ENCODE measurements around the gene TMEM236.

The TMEM236 gene

DNA sequence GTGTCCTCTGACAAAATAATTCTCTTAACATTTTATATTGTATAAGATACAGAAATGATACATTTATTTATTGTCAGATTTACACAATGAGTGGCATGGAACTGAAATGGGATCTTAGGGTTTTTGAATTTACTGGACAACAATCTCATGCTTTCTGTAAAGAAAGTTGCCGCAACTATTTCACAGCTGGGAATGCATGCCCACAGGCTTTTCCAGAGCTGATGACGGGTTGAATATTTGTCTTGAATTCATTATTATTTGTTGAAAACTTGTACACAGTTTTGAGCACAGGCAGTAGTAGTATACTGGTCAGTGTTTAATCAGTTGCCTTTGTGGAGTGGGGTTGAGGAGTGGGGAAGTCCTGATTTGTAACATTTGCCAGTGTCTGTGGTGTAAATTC is 36.6 kb downstream of the TMEM236 start:
- DNase-seq = no peak

DNA sequence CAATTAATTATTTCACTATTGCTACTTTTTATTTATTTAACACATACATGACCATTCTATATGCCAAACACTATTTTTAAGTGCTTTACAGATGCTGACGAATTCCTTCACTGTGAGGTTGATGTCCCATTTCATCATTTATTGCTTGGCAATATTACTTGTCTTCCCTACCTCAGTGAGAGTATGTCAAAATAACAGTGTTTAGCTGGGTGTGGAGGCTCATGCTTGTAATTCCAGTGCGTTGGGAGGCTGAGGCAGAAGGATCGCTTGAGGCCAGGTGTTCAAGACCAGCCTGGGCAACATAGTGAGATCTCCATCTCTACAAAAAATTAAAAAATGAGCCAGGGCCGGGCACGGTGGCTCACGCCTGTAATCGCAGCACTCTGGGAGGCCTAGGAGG is 37.4 kb downstream of the TMEM236 start:
- no peak for DNase-seq

DNA sequence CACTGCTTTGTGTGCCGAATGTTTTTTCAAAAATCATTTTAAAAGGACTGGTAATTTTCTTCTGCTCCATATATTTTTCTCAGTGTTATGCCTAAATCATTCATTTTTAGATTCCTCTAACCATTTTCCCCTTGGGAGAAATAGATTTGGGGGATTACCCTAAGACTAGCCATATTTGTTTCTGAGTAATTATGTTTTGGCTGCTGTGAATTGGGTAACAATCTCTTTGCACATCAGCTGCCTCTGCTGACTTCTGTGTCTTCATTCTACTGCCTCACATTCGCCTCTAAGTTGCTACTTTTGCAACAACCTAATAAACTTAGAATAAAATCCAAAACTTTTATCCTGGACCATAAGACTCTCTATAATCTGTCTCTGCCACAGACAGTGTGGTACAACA is 38.6 kb downstream of the TMEM236 start:
- DNase-seq = no peak

DNA sequence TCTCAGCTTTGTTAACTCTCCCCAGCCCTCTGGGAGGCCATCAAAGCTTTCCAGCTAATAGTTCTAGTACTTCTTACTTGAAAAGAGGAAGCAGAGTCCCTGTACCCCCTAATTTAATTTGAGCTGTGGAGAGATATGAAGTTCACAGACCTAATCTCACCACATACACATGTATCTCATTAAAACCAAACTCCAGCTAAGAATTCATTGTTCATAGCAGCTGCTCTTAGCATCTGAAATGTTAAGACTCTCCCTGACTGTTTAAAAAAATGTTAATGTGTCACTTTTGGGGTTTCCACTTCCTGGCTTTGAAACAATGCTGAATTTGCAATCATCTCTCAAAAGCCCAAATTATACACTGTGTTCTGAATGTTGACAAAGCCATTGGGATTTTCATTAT is 41.0 kb downstream of the TMEM236 start:
- no peak for DNase-seq

DNA sequence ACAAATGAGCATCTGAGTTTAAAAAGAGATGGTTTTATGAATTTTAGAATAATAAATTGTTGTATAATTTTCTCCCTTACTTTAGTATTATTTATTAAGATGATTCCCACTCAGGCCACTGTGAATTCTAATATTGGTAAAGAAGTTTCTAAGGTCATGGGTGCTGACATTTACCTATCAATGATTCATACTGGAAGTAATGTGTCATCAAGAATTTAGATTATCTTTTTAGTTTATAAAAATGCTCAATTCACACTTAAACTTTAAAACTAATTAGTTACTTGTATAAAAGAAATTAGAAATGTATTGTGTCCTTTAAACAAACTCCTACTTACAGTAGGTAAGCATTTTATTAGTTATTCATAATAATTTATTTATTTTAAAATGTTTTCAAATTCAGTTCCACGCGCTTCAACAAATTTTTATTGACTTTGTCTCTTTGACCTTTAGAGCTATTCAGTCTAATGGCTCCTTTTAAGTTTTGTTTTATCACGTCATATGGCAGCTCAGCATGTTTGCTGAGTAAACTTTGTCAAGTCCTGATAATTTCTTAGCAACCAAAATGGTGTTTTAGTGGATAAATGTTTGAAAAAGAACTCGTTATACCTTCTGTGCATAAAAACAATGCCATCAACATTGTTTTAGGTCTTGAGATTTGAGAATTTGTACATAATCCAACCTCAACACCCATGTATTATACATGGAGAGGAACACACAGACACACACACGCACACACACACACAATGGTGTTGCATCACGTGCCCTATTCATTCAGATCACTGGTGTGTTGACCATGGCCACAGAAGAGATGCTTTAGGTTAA is 42.0 kb downstream of the TMEM236 start:
- peak; percentile 30 for DNase-seq

DNA sequence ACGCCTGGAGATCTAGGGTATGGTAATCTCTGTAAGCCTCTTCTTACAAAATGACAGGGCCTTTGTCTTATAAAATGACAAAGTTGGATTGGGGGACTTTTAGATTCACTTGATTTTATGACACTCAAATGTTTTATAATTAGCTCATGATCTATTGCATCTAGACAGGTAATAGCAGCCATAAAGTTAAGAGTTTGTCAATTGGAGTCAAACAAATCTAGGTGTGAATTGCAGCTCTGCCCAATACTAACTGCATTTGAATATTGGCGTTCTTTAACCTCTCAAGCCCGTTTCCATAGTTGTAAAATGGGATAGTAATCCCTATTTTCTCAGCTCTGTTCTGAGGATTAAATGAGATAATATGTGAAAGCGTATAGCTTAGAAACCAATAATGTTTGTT is 43.1 kb downstream of the TMEM236 start:
- no peak for DNase-seq

DNA sequence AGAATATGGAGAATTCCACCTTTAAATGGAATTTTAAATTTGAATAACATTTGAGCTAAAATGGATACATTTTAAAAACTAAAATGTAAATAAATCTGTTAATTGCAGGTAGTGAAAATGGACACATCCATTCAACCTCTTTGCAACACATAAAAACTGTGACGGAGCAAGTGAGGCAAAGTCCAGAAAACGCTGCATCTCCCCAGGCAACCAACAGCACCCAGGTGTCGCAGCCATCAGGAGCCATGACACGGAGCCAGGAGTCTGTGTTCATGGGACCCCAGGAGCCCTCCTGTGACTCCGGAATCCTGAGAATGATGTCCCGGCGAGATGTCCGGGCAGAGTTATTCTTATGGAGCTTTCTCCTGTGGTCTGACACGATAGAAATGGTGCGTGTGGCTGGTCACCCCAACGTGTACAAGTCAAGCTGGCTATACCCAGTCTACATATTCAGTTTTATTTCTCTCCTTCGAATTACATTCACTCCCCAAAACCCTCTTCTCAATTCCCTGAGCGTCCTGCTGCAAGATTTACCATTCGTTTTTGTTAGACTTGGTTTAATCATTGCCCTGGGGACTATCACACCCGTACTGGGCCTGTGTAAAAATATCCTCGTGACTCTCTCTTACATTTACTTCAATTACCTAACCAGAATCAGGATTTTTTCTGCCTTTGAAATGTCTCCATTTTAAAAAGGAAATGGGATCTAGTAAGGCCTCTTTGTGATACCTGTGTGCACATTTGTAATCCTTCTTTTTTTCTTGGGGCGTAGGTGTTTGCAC is 44.0 kb downstream of the TMEM236 start:
- DNase-seq = no peak

DNA sequence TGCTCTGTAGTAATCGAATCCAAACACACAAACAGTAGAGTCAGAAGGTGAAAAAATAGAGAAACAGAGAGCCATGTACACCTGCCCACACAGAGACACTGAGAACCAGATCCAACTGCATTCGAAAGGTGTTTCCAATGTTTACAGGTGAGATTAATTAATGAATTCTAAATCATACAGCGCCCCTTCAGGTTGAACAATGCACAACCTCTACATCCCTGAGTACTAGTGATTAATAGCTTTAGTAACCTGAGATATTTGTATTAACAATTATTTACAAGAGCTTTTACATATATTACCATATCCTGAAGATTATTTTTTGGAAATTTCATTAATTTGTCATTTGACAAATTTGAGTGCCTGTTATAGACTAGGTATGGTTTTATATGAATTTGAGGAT is 49.5 kb downstream of the TMEM236 start:
- DNase-seq = no peak

DNA sequence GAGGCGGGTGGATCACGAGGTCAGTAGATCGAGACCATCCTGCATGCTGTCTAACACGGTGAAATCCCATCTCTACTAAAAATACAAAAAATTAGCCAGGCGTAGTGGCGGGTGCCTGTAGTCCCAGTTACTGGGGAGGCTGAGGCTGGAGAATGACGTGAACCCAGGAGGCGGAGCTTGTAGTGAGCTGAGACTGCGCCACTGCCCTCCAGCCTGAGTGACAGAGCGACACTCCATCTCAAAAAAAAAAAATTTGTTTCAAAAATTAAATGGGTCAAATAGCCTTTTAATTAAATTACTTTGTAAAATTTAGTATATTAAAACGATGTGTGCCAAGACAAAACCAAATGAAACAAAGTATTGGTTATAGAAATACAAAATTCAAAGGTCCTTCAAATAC is 50.3 kb downstream of the TMEM236 start:
- no peak for DNase-seq

DNA sequence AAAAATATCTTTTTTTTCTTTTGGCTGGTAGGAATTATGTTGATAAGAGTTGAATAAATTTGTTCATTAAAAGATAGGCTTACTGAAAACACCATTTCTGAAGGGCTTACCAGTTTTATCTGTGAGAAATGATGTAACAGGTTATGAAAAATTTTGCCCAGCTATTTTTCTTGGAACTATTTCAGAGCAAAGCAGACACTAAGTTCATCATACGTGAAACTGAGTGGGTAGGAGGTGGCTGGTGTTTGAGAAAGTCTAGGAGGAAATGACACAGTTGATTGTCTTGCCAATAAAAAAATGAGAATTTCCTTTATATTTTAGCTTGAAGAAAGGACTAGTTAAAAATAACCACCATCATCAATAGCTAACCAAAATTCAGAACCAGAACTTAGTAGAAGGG is 51.0 kb downstream of the TMEM236 start:
- no peak for DNase-seq

DNA sequence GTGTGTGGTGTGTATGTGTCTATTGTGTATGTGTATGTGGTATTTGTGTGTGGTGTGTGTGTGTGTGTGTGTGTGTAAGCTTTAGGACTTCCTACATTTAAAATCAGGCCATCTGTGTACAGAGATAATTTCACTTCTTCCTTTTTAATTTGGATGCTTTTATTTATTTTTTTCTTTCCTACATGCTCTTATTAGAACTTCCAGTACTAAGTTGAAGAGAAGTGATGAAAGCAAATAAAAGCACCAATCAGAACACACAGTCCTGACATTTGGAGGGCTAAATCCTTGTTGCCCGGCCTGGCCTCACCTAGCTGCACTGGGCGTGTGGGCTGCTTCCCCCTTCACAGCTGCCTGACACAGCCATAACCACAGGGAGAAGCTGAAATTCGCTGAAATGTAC is 53.3 kb downstream of the TMEM236 start:
- no peak for DNase-seq

DNA sequence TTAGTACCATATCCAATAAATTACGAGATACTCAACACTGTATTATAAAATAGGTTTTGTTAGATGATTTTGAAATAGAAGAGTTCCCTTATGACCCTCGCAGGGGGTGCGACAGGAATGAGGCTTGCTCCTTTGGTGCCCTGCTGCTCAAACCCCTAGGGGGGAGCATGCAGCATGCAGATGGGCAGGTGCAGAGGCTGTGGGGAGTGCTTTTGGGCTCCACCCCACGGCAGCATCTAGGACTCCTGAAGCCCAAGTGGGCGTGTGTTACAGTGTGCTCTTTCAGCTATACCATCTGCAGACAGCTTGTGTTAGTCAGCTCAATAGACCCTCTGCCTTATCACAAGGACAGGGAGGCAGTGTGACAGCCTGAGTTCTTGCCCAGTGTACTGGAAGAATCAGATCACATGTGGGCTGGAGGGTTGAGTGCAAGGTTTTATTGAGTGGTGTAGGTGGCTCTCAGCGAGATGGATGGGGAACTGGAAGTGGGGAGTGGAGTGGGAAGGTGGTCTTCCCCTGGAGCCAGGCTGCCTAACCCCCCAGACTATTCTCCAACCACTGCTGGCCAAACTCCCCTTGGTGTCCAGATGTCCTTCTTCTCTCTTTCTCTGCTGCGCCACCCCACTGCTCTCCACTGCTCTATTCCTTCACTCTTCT is 54.0 kb downstream of the TMEM236 start:
- DNase-seq = no peak

DNA sequence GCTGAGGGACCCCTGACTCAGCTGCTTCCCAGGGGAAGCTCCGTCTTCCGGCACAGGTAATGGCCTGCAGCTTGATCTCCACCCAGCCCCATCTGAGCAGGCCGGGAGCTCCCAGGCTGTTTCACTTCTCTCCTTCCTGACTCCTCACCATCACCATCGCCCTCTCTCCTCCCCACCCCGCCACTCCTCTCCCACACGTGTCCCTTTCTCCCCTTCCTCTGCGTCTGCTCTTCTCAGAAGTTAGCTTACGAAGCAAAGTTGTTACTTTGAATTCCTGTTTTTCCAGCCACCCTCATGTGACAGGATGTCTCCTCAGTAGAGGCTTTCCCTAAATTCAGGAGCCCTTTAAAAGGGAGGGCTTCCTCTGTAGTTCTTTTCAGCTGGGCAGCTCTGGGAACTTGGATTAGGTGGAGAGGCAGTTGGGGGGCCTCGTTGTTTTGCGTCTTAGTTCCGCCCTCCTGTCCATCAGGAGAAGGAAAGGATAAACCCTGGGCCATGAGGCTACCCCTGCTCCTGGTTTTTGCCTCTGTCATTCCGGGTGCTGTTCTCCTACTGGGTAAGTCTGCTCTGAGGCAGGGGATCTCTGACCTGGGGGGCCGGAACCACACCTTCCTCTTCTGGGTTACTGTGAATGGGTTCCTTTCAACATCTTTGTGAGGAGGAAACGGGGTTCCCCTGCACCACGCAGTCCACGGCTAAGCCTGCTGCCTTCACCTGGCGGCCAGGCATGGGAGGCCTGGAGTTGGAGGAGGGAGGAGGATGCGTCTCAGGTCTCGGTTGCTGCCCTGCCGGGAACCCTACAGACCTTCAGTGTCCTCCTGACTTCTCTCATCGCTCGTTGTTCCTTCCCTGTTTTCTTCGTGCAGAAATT is 57.2 kb downstream of the TMEM236 start, which contains the start of gene MRC1:
Gene MRC1, plus strand, starts transcription at position 378 of the 871 bp plus-strand sequence. Its CDS starts 118 bp downstream, at position 496.
- no peak for DNase-seq

DNA sequence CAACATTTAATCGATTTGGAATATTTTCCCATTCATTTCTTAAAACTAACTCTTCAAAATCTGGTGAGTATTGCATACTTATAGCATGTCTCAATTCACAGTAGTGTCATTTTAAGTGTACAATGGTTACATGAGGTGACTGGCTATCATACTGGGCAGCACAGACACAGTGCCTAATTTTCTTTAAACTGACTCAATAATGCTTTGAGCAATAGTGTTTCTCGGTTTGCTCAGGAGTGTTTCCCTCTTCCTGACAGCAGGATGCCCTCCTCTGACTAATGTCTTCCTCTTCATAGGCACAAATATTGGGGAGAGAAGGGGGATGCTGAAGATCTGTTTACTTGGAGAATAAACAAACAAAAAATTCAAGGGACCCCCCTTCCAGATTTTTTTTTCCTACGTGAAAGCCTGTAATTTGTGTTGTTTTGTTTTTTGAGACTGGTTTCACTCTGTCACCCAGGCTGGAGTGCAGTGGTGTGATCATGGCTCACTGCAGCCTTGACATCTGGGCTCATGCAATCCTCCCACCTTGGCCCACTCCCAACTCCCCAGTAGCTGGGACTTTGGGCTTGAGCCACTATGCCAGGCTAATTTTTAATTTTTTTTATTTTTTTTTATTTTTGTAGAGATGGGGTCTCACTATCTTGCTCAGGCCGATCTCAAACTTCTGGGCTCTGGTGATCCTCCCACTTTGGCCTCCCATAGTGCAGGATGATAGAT is 59.3 kb downstream of the TMEM236 start:
- DNase-seq = no peak

DNA sequence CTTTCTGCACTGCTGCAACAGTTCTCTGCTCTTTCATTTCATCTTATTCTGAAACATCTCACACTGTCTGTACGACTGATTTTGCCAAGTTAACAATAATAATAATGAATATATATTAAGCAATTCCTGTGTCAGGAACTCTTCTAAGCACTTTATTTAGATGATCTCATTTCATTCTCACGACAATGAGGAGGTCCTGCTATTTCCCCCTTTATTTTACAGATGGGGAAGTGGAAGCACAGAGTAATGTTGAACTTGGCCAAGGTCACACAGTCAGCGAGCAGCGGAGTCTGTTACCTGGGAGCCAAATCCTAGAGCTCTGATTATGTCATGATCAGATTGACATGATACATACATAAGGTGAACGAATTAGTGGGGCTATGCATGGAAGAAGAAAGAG is 63.0 kb downstream of the TMEM236 start:
- DNase-seq = no peak

DNA sequence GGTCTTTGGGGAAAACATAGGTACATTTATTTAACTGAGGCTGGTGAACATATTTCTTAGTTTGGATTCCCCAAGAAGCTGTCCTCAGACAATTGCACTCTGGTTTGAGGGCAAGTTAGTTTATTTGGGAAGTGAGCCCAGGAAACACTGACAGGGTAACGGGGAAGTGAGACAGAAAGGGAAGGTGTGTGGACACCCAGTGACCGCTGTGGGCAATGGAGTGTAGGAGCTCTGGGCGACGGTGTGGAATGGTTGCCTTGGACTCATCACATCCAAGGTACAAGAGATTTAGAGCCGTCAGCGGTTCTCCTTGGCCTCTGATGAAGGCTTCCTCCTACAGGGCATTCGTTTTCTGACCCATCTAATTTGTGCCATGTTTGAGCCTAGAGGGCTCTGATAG is 64.2 kb downstream of the TMEM236 start:
- DNase-seq = no peak

DNA sequence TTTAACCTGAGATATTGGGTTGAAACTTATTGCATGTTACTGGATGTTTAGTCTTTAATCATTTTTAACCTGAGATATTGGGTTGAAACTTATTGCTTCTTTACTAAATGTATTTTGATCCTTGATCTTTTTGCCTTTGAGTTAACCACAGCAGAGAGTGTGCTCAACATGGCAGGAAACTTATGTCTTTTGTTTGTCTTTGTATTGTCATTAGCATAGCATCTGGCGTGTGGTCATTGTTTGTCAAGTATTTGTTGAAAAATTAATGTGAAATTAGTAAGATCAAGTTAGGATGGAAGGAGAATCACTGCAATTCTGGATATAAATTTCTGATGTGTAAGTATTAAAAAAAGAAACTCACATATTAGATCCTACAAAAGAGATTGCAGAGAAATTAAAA is 65.3 kb downstream of the TMEM236 start:
- no peak for DNase-seq

DNA sequence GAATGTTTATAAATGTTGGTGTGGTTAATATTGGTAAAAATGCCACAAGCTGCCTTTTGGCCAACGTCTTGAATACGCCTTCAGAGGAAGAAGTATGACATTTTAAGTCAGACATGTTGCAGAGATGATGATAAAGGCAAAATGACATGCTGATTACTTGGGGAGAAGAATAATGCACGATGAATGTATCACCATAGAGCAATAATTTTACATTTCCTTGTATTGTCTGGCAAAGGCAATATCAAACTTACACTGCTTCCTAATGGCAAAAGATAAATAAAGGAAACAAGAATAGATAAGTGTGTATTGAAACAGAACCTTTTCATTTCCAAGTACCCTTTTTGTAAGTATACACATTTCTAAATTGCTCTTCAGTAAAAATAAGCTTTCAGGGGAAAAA is 65.8 kb downstream of the TMEM236 start:
- DNase-seq = no peak

DNA sequence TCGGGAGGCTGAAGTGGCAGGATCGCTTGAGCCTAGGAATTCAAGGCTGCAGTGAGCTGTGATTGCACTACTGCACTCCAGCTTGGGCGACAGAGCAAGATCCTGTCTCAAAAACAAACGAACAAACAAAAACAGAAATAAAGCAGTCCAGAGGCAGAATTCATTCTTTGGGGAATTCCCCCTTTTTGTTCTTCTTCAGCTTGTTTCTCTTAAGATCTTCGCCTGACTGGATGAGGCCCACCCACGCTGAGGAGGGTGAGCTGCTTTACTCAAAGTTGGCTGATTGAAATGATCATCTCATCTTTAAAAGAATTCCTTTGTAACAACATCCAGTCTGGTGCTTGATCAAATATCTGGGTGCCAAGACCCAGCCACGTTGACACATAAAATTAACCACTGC is 67.8 kb downstream of the TMEM236 start:
- no peak for DNase-seq

DNA sequence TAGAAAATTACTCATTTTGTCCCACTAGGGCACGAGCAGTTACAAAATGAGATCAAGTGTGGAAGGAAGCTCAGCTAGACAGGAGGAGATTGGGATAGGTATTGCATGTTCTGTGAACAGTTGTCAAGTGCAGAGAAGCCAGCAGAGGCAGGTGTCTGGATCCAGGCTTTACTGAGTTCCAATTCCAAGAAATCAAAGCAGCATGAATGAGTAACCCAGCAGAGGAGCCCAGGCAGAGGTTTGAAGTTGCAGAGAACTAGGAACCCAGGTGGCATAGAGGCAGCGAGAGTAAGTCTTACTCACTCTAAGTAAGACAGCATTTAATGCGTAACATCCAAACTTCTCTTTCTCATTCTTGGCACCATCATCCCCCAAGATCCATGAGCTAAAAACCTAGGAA is 68.9 kb downstream of the TMEM236 start:
- no peak for DNase-seq

DNA sequence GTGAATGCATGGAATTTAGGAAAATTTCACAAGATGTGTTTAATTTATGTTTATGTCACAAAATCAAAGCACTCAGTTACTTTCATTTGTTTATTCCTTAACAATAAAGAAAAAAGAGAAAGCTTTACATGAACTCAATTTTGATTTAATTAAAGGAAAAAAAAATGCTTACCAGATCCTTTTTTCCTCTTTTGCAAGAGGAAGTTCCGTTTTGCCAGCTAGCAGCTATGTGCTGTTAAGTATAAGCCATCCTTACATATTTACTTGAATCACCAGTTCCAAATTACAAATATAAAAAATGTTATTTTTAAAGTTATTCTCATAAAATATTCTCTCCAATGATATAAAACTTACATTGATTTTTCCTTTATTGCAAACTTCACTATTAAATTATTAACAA is 69.9 kb downstream of the TMEM236 start:
- no peak for DNase-seq

DNA sequence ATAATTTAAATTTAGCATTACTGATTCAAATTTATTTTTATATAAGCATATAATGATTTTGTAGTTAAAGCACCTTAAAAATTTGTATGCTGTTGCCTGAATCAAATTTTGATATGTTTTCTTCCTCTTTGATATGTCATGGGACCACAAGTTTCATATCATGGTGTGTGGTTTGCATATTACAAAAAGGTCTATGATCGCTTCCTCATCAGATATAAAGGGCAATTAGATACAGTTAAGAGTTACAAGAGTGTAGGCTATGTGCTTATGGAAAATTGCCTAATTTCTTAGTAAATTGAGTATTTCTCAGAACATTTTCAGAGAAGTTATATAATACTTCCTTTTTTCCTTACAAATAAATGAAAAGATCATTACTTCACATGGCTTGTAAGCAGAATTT is 79.3 kb downstream of the TMEM236 start:
- DNase-seq = no peak
